ENCODE data around the gene ADAMTS18. TPM values are rescaled to one million over a fixed set of nuclear protein-coding genes. Genes with fewer than 3 reads are reported as not detected.

Gene ADAMTS18
- total RNA-seq, 2 experiments from 2014 or later: not detected

DNA sequence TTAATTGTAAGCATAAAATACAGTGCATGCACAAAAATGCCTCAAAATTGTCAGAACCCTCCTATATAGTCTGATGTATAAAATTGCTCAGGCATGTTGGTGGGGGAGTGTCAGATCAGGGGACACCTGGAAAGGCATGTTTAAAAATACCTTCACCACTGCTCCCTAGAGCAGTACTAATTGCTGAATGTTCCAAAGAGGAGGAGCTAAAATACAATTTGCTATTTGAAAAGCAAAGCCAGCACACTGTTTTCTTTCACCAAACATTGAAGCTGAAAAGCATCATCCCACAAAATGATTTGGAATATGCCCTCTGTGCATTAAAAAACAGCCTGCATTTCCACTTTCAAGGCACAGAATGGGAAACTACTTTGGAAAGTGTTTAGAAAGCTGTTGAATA is 2.6 kb downstream of the ADAMTS18 start:
- ATAC-seq: no peak
- ChIA-PET POLR2A (no interaction called here), CTCF (no interaction called here)
- peaks cover 38% of the 10 kb centered on the region for H3K27me3 Mint-ChIP-seq (ENCODE audit: low read depth)
- no peak overlapping the region for H3K27ac Mint-ChIP-seq
- H3K9me3 Mint-ChIP-seq (ENCODE audit: insufficient read depth): no peaks in the 10 kb centered on the region
- no peak for DNase-seq
- H3K4me1 Mint-ChIP-seq (ENCODE audit: low read depth): no peaks in the 10 kb centered on the region
- H3K36me3 Mint-ChIP-seq (ENCODE audit: low read depth): no peaks in the 10 kb centered on the region
- H3K4me3 Mint-ChIP-seq: no peak overlapping the region

GRCh38 chr16:77430787-77431585 is 3.8 kb downstream of the ADAMTS18 start:
- no peaks in the 10 kb centered on the region for H3K36me3 Mint-ChIP-seq (ENCODE audit: low read depth)

DNA sequence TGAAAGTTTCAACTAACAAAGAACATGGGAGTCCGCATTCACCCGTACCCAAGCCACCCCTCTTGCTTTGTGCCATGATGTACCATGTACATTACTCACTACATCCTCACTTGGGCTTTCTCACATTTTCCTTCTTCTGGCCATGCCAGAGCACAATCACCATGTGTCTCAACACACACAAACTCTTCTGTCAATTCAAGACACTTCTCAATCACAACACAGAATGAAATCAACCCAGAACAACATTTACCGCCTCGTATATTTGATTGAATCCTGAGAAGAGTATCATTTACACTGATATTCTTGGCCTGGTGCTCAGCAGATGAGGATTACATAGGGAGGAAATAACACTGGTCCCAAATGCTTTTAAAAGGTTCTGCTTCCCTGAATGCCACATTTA is 4.5 kb downstream of the ADAMTS18 start:
- Mint-ChIP-seq H3K4me3 (no peak overlapping the region), H3K36me3 (ENCODE audit: low read depth) (no peaks in the 10 kb centered on the region)
- POLR2A ChIA-PET: no interaction called here

More at GRCh38 chr16:77430787-77431585, 3.8 kb downstream of the ADAMTS18 start:
- POLR2A ChIA-PET: no interaction called here
- no peak for DNase-seq
- no peak overlapping the region for H3K27ac Mint-ChIP-seq
- ATAC-seq: no peak
- CTCF ChIA-PET: interaction anchor here (0.9 kb wide), 1 partner anchor 194 kb away, joined by 3 read pairs; no protein-coding TSS in a partner anchor
- no peaks in the 10 kb centered on the region for H3K9me3 Mint-ChIP-seq (ENCODE audit: insufficient read depth)
- no peak overlapping the region for H3K4me3 Mint-ChIP-seq
- no peaks in the 10 kb centered on the region for H3K4me1 Mint-ChIP-seq (ENCODE audit: low read depth)
- peaks cover 31% of the 10 kb centered on the region for H3K27me3 Mint-ChIP-seq (ENCODE audit: low read depth)

DNA sequence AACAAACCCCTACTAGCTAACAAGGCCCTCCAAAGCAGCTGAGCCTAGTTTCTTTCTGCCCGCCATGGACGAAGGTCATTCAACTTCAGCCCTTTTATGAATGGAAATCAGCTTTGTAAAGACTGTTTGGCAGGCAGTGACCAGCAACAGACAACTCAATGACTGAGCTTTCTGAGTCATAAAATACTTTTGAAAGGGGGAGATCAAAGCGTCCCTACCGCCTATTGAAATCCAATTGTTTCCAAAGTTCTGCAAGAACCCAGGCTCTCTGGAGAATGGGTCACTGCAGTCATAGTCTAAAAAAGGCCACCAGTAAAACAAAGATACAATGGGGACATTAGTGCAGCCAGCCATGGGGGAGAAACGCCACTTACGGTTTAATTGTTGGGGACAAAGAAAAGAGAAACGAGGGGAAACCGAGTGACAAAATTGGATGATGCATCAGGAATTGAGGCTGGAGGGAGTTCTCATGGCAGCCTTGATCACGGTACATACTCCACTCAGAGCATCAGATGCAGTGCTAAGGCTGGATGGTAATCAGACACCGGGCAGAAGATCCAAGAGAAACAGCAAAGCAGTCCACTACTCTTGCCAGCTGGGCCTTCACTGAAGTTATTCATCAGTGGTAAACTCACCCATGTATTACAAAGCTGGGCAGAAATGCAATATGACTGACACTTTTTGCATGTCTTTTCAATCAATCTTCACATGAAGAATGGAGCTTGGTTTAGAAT is 9.8 kb downstream of the ADAMTS18 start:
- no peak for ATAC-seq
- CTCF ChIA-PET: no interaction called here
- DNase-seq: no peak
- Mint-ChIP-seq H3K9me3 (ENCODE audit: insufficient read depth) (no peaks in the 10 kb centered on the region), H3K36me3 (ENCODE audit: low read depth) (no peaks in the 10 kb centered on the region), H3K27me3 (ENCODE audit: low read depth) (no peaks in the 10 kb centered on the region), H3K4me3 (no peak overlapping the region), H3K4me1 (ENCODE audit: low read depth) (no peaks in the 10 kb centered on the region), H3K27ac (no peak overlapping the region)
- POLR2A ChIA-PET: no interaction called here

More for the DNA sequence above, 4.5 kb downstream of the ADAMTS18 start:
- Mint-ChIP-seq H3K4me1 (ENCODE audit: low read depth) (no peaks in the 10 kb centered on the region), H3K27me3 (ENCODE audit: low read depth) (peaks cover 25% of the 10 kb centered on the region), H3K9me3 (ENCODE audit: insufficient read depth) (no peaks in the 10 kb centered on the region), H3K27ac (no peak overlapping the region)
- no peak for DNase-seq
- no peak for ATAC-seq
- CTCF ChIA-PET: no interaction called here

GRCh38 chr16:77422196-77422784 is 12.5 kb downstream of the ADAMTS18 start:
- no peak overlapping the region for H3K4me3 Mint-ChIP-seq
- POLR2A ChIA-PET: no interaction called here
- H3K4me1 Mint-ChIP-seq (ENCODE audit: low read depth): no peaks in the 10 kb centered on the region
- H3K9me3 Mint-ChIP-seq (ENCODE audit: insufficient read depth): no peaks in the 10 kb centered on the region
- no peak for DNase-seq
- no peak overlapping the region for H3K27ac Mint-ChIP-seq
- ATAC-seq: no peak
- no peaks in the 10 kb centered on the region for H3K27me3 Mint-ChIP-seq (ENCODE audit: low read depth)
- H3K36me3 Mint-ChIP-seq (ENCODE audit: low read depth): no peaks in the 10 kb centered on the region
- CTCF ChIA-PET: no interaction called here

GRCh38 chr16:77416939-77417480 is 17.8 kb downstream of the ADAMTS18 start:
- no peaks in the 10 kb centered on the region for H3K9me3 Mint-ChIP-seq (ENCODE audit: insufficient read depth)
- no peak overlapping the region for H3K4me3 Mint-ChIP-seq
- POLR2A ChIA-PET: no interaction called here
- no peaks in the 10 kb centered on the region for H3K27me3 Mint-ChIP-seq (ENCODE audit: low read depth)
- H3K4me1 Mint-ChIP-seq (ENCODE audit: low read depth): no peaks in the 10 kb centered on the region
- CTCF ChIA-PET: no interaction called here
- no peak overlapping the region for H3K27ac Mint-ChIP-seq
- ATAC-seq (no peak), DNase-seq (no peak)
- H3K36me3 Mint-ChIP-seq (ENCODE audit: low read depth): no peaks in the 10 kb centered on the region

DNA sequence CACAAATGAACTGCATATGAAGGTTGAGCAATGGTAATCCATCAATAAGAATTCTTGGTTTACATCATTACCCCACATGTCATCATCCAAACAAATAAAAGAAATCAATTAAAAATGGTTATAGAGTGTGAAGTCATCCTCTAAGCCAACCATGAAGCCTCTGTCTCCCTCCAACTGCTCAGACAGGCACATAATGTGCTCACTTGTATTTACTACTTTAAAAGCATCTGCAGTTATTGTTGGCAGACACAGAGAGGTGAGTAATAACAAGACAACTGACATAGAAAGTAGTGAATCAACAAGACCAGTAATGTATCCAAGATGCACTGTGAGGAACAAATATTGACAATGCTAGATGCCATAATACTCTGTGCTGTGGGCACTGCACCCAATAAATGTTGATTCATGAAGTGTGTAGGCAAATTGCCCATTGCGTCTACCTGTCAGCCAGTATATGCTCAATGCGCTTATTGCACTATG is 20.0 kb downstream of the ADAMTS18 start:
- CTCF ChIA-PET: no interaction called here
- POLR2A ChIA-PET: no interaction called here

GRCh38 chr16:77410449-77410848 is 24.4 kb downstream of the ADAMTS18 start:
- POLR2A ChIA-PET: no interaction called here
- H3K27ac Mint-ChIP-seq: no peak overlapping the region
- H3K27me3 Mint-ChIP-seq (ENCODE audit: low read depth): no peaks in the 10 kb centered on the region
- H3K9me3 Mint-ChIP-seq (ENCODE audit: insufficient read depth): no peaks in the 10 kb centered on the region
- no peaks in the 10 kb centered on the region for H3K4me1 Mint-ChIP-seq (ENCODE audit: low read depth)
- no peaks in the 10 kb centered on the region for H3K36me3 Mint-ChIP-seq (ENCODE audit: low read depth)
- no peak for ATAC-seq
- no peak overlapping the region for H3K4me3 Mint-ChIP-seq
- DNase-seq: no peak
- CTCF ChIA-PET: no interaction called here

More for the DNA sequence above, 20.0 kb downstream of the ADAMTS18 start:
- H3K36me3 Mint-ChIP-seq (ENCODE audit: low read depth): no peaks in the 10 kb centered on the region
- no peaks in the 10 kb centered on the region for H3K4me1 Mint-ChIP-seq (ENCODE audit: low read depth)
- DNase-seq (no peak), ATAC-seq (no peak)
- H3K27ac Mint-ChIP-seq: no peak overlapping the region
- H3K9me3 Mint-ChIP-seq (ENCODE audit: insufficient read depth): no peaks in the 10 kb centered on the region
- no peak overlapping the region for H3K4me3 Mint-ChIP-seq
- no peaks in the 10 kb centered on the region for H3K27me3 Mint-ChIP-seq (ENCODE audit: low read depth)

DNA sequence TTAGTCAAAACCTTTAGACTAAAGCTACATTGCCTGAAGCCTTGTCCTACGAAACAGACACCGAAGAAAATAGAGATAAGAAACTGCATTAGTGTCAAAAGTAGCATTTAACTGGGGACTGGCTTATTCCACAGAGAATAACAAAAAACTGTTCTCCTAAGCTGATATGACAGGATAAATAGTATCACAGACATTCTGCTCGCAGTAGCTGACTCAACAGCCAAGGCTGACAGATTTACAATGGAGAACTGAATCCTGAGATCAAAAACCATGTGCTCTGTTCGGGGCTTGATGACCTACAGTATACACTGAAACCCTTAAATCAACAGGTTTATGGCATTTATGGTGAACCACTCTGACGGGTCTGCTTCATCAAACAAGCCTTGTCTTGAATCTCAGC is 25.5 kb downstream of the ADAMTS18 start:
- Mint-ChIP-seq H3K9me3 (ENCODE audit: insufficient read depth) (no peaks in the 10 kb centered on the region), H3K4me3 (no peak overlapping the region), H3K4me1 (ENCODE audit: low read depth) (no peaks in the 10 kb centered on the region), H3K27me3 (ENCODE audit: low read depth) (peaks cover 2% of the 10 kb centered on the region), H3K36me3 (ENCODE audit: low read depth) (no peaks in the 10 kb centered on the region), H3K27ac (no peak overlapping the region)
- ATAC-seq (no peak), DNase-seq (no peak)
- ChIA-PET POLR2A (no interaction called here), CTCF (no interaction called here)

DNA sequence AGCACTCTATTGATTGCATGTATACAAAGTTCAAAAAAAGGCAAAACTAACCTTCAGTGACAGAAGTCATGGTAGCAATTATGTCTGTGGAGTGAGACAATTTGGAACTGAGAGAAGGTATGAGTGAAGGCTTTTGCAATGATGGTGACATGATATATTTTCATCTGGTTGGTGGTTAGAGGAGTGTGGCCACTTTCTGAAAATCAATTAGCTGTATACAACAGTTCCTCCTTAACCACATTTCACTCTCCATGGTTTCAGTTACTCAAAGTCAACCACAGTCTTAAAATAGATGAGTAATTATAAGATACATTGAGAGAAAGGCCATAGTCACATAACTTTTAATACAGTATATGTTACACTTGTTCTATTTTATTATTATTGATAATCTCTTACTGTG is 26.2 kb downstream of the ADAMTS18 start:
- Mint-ChIP-seq H3K4me1 (ENCODE audit: low read depth) (no peaks in the 10 kb centered on the region), H3K36me3 (ENCODE audit: low read depth) (no peaks in the 10 kb centered on the region), H3K9me3 (ENCODE audit: insufficient read depth) (no peaks in the 10 kb centered on the region), H3K27ac (no peak overlapping the region), H3K4me3 (no peak overlapping the region), H3K27me3 (ENCODE audit: low read depth) (peaks cover 2% of the 10 kb centered on the region)
- ATAC-seq (no peak), DNase-seq (no peak)
- CTCF ChIA-PET: no interaction called here
- POLR2A ChIA-PET: no interaction called here

GRCh38 chr16:77406680-77407079 is 28.2 kb downstream of the ADAMTS18 start:
- H3K4me3 Mint-ChIP-seq: no peak overlapping the region
- H3K27ac Mint-ChIP-seq: no peak overlapping the region
- peaks cover 2% of the 10 kb centered on the region for H3K27me3 Mint-ChIP-seq (ENCODE audit: low read depth)
- H3K9me3 Mint-ChIP-seq (ENCODE audit: insufficient read depth): no peaks in the 10 kb centered on the region
- no peaks in the 10 kb centered on the region for H3K36me3 Mint-ChIP-seq (ENCODE audit: low read depth)
- ATAC-seq (no peak), DNase-seq (no peak)
- POLR2A ChIA-PET: no interaction called here
- CTCF ChIA-PET: no interaction called here
- no peaks in the 10 kb centered on the region for H3K4me1 Mint-ChIP-seq (ENCODE audit: low read depth)

- H3K36me3 Mint-ChIP-seq (ENCODE audit: low read depth): no peaks in the 10 kb centered on the region
- no peak overlapping the region for H3K27ac Mint-ChIP-seq
- no peak for ATAC-seq
Observed at GRCh38 chr16:77404775-77405174, 30.1 kb downstream of the ADAMTS18 start.

More at GRCh38 chr16:77404775-77405174, 30.1 kb downstream of the ADAMTS18 start:
- Mint-ChIP-seq H3K4me1 (ENCODE audit: low read depth) (no peaks in the 10 kb centered on the region), H3K9me3 (ENCODE audit: insufficient read depth) (no peaks in the 10 kb centered on the region), H3K27me3 (ENCODE audit: low read depth) (peaks cover 2% of the 10 kb centered on the region), H3K4me3 (no peak overlapping the region)
- POLR2A ChIA-PET: no interaction called here
- DNase-seq: no peak
- CTCF ChIA-PET: no interaction called here
